ENCODE data around the gene PTPN20. TPM values are rescaled to one million over a fixed set of nuclear protein-coding genes. Genes with fewer than 3 reads are reported as not detected.

Gene PTPN20
- total RNA-seq, 1 donor from 2014 or later: 1.5 TPM

GRCh38 chr10:47033541-47034270 lies 122.5 kb downstream of the PTPN20 start:
- Histone ChIP-seq H3K27ac (no peak overlapping the region), H3K9me3 (no peaks in the 10 kb centered on the region), H3K4me3 (no peak overlapping the region), H3K27me3 (no peaks in the 10 kb centered on the region), H3K4me1 (no peaks in the 10 kb centered on the region), H3K36me3 (no peaks in the 10 kb centered on the region)
- intact Hi-C loops (cut with DNase I): no loop called here
- DNase-seq (ENCODE audit: extremely low spot score in 2 of 2): no peak
- TF ChIP-seq POLR2AphosphoS5 (IDR thresholded peaks at IDR 0.05; ENCODE audit: insufficient read depth in 1 of 2, low read depth in 1 of 2): no peak
- TF ChIP-seq POLR2A (IDR thresholded peaks at IDR 0.05): no peak
- no peak for TF ChIP-seq CTCF (IDR thresholded peaks at IDR 0.05)

GRCh38 chr10:47034441-47035051 lies 123.3 kb downstream of the PTPN20 start:
- H3K36me3 ChIP-seq: no peaks in the 10 kb centered on the region
- H3K4me1 ChIP-seq: no peaks in the 10 kb centered on the region
- no peak overlapping the region for H3K4me3 ChIP-seq
- H3K27me3 ChIP-seq: no peaks in the 10 kb centered on the region
- TF ChIP-seq POLR2A (IDR thresholded peaks at IDR 0.05) (no peak), POLR2AphosphoS5 (IDR thresholded peaks at IDR 0.05; ENCODE audit: insufficient read depth in 1 of 2, low read depth in 1 of 2) (no peak)
- DNase-seq (ENCODE audit: extremely low spot score in 2 of 2): no peak
- H3K27ac ChIP-seq: no peak overlapping the region
- intact Hi-C loops (cut with DNase I): no loop called here
- H3K9me3 ChIP-seq: no peaks in the 10 kb centered on the region

- H3K4me3 ChIP-seq: no peak overlapping the region
These were observed 124.1 kb downstream of the PTPN20 start for GRCh38 chr10:47035171-47035818.

GRCh38 chr10:47035819-47036337 lies 124.7 kb downstream of the PTPN20 start:
- Histone ChIP-seq H3K27me3 (no peaks in the 10 kb centered on the region), H3K27ac (no peak overlapping the region), H3K36me3 (no peaks in the 10 kb centered on the region), H3K9me3 (no peaks in the 10 kb centered on the region), H3K4me3 (no peak overlapping the region), H3K4me1 (no peaks in the 10 kb centered on the region)
- intact Hi-C loops (cut with DNase I): no loop called here
- DNase-seq (ENCODE audit: extremely low spot score in 2 of 2): no peak
- TF ChIP-seq POLR2AphosphoS5 (IDR thresholded peaks at IDR 0.05; ENCODE audit: insufficient read depth in 1 of 2, low read depth in 1 of 2) (no peak), POLR2A (IDR thresholded peaks at IDR 0.05) (no peak)

More at GRCh38 chr10:47035171-47035818, 124.1 kb downstream of the PTPN20 start:
- H3K36me3 ChIP-seq: no peaks in the 10 kb centered on the region
- H3K4me1 ChIP-seq: no peaks in the 10 kb centered on the region
- intact Hi-C loops (cut with DNase I): no loop called here
- TF ChIP-seq POLR2AphosphoS5 (IDR thresholded peaks at IDR 0.05; ENCODE audit: insufficient read depth in 1 of 2, low read depth in 1 of 2) (no peak), CTCF (IDR thresholded peaks at IDR 0.05) (no peak), POLR2A (IDR thresholded peaks at IDR 0.05) (no peak)
- H3K27ac ChIP-seq: no peak overlapping the region
- H3K9me3 ChIP-seq: no peaks in the 10 kb centered on the region
- no peak for DNase-seq (ENCODE audit: extremely low spot score in 2 of 2)
- H3K27me3 ChIP-seq: no peaks in the 10 kb centered on the region

GRCh38 chr10:47036771-47037170 lies 125.5 kb downstream of the PTPN20 start:
- Histone ChIP-seq H3K9me3 (no peaks in the 10 kb centered on the region), H3K4me3 (no peak overlapping the region), H3K4me1 (no peaks in the 10 kb centered on the region), H3K27me3 (no peaks in the 10 kb centered on the region), H3K36me3 (no peaks in the 10 kb centered on the region), H3K27ac (no peak overlapping the region)
- intact Hi-C loops (cut with DNase I): no loop called here
- no peak for TF ChIP-seq POLR2AphosphoS5 (IDR thresholded peaks at IDR 0.05; ENCODE audit: insufficient read depth in 1 of 2, low read depth in 1 of 2)
- TF ChIP-seq CTCF (IDR thresholded peaks at IDR 0.05): no peak
- TF ChIP-seq POLR2A (IDR thresholded peaks at IDR 0.05): no peak
- DNase-seq (ENCODE audit: extremely low spot score in 2 of 2): no peak
